HUES48 (cell line): Measurements from ENCODE around the gene OR51L1.
"Not testable (repeated sequence)": the region's sequence is repeated elsewhere in the genome, so short reads cannot be mapped to it uniquely, and the experiment has no call there.

Experiments used
- H3K27ac ChIP-seq: one replicate; pipeline ENCODE4 v1.7.0; 2013; ENCODE audit warnings: low read depth, low read length, inconsistent platforms
- H3K27me3 ChIP-seq: 2 replicates; pipeline ENCODE4 v1.6.1; 2013; ENCODE audit warnings: mild to moderate bottlenecking, low read length; ENCODE audit not compliant: control insufficient read depth, insufficient read depth
- H3K36me3 ChIP-seq: 2 replicates; pipeline ENCODE4 v1.6.1; 2013; ENCODE audit warnings: low read length; ENCODE audit not compliant: control insufficient read depth, insufficient read depth
- H3K4me1 ChIP-seq: 2 replicates; pipeline ENCODE4 v1.6.1; 2013; ENCODE audit warnings: mild to moderate bottlenecking, low read length; ENCODE audit not compliant: control insufficient read depth, insufficient read depth
- H3K4me3 ChIP-seq: 2 replicates; pipeline ENCODE4 v1.5.1; 2013; ENCODE audit warnings: mild to moderate bottlenecking, low read depth, low read length
- H3K9ac ChIP-seq: 2 replicates; pipeline ENCODE4 v1.6.1; 2013; ENCODE audit warnings: mild to moderate bottlenecking, low read depth, low read length, moderate library complexity
- H3K9me3 ChIP-seq: 2 replicates; pipeline ENCODE4 v1.6.1; 2013; ENCODE audit warnings: low read length; ENCODE audit not compliant: control insufficient read depth, insufficient read depth

OR51L1 gene

GRCh38 chr11:4994551-4994950 lies at the start of gene OR51L1:
OR51L1 (plus strand) TSS chr11:4994851; CDS start chr11:4998983, 4,132 bp downstream.
- Histone ChIP-seq H3K36me3 (no peaks in the 10 kb centered on the region), H3K4me3 (no peak within 1 kb of the TSS), H3K9me3 (no peaks in the 10 kb centered on the region), H3K27ac (no peak within 1 kb of the TSS), H3K4me1 (no peaks in the 10 kb centered on the region), H3K27me3 (no peaks in the 10 kb centered on the region), H3K9ac (no peak within 1 kb of the TSS)

GRCh38 chr11:4947505-4947904 lies 47.1 kb upstream of the OR51L1 start, which contains the start of gene OR51A4:
OR51A4 (minus strand) TSS chr11:4947605; CDS start chr11:4947100, 505 bp downstream.
- H3K4me3 ChIP-seq, result no peak within 1 kb of the TSS
- H3K9me3 ChIP-seq, result no peaks in the 10 kb centered on the region
- no peaks in the 10 kb centered on the region for H3K36me3 ChIP-seq
- H3K27ac ChIP-seq, result no peak within 1 kb of the TSS
- H3K9ac ChIP-seq, result no peak within 1 kb of the TSS
- no peaks in the 10 kb centered on the region for H3K27me3 ChIP-seq
- no peaks in the 10 kb centered on the region for H3K4me1 ChIP-seq

- H3K4me1 ChIP-seq, H3K9ac ChIP-seq, H3K36me3 ChIP-seq, H3K27ac ChIP-seq, H3K4me3 ChIP-seq, H3K9me3 ChIP-seq, H3K27me3 ChIP-seq: not testable (repeated sequence)
Observed at GRCh38 chr11:4955613-4956012, 39.0 kb upstream of the OR51L1 start, which contains the start of gene OR51A2. OR51A2 (minus strand) TSS chr11:4955713; CDS start chr11:4955713, 0 bp downstream.

- Histone ChIP-seq H3K27ac (no peak overlapping the region), H3K36me3 (no peaks in the 10 kb centered on the region), H3K27me3 (no peaks in the 10 kb centered on the region)
Observed at GRCh38 chr11:4957396-4957795, 37.3 kb upstream of the OR51L1 start.

GRCh38 chr11:4960877-4961276 lies 33.8 kb upstream of the OR51L1 start:
- Histone ChIP-seq H3K9me3 (no peaks in the 10 kb centered on the region), H3K27me3 (no peaks in the 10 kb centered on the region), H3K36me3 (no peaks in the 10 kb centered on the region), H3K9ac (no peak overlapping the region), H3K27ac (no peak overlapping the region), H3K4me3 (no peak overlapping the region), H3K4me1 (no peaks in the 10 kb centered on the region)

More at GRCh38 chr11:4957396-4957795, 37.3 kb upstream of the OR51L1 start:
- Histone ChIP-seq H3K9me3 (no peaks in the 10 kb centered on the region), H3K9ac (no peak overlapping the region), H3K4me3 (no peak overlapping the region), H3K4me1 (no peaks in the 10 kb centered on the region)

- no peak overlapping the region for H3K9ac ChIP-seq
- H3K27ac ChIP-seq, result no peak overlapping the region
- H3K4me1 ChIP-seq, result no peaks in the 10 kb centered on the region
- H3K9me3 ChIP-seq, result no peaks in the 10 kb centered on the region
- no peak overlapping the region for H3K4me3 ChIP-seq
- no peaks in the 10 kb centered on the region for H3K36me3 ChIP-seq
- H3K27me3 ChIP-seq, result no peaks in the 10 kb centered on the region
Observed at GRCh38 chr11:4962816-4963215, 31.8 kb upstream of the OR51L1 start.

- H3K9ac ChIP-seq, result no peak overlapping the region
- no peaks in the 10 kb centered on the region for H3K27me3 ChIP-seq
- no peak overlapping the region for H3K27ac ChIP-seq
- H3K4me1 ChIP-seq, result no peaks in the 10 kb centered on the region
- no peaks in the 10 kb centered on the region for H3K9me3 ChIP-seq
- H3K4me3 ChIP-seq, result no peak overlapping the region
- H3K36me3 ChIP-seq, result no peaks in the 10 kb centered on the region
Observed at GRCh38 chr11:4975436-4975835, 19.2 kb upstream of the OR51L1 start.

- no peak overlapping the region for H3K4me3 ChIP-seq
- no peaks in the 10 kb centered on the region for H3K27me3 ChIP-seq
- no peaks in the 10 kb centered on the region for H3K9me3 ChIP-seq
- H3K36me3 ChIP-seq, result no peaks in the 10 kb centered on the region
- no peak overlapping the region for H3K9ac ChIP-seq
- no peaks in the 10 kb centered on the region for H3K4me1 ChIP-seq
- H3K27ac ChIP-seq, result no peak overlapping the region
Observed at GRCh38 chr11:4979036-4979435, 15.6 kb upstream of the OR51L1 start.

- Histone ChIP-seq H3K4me3 (no peak overlapping the region), H3K9me3 (no peaks in the 10 kb centered on the region), H3K36me3 (no peaks in the 10 kb centered on the region), H3K27me3 (no peaks in the 10 kb centered on the region), H3K9ac (no peak overlapping the region), H3K27ac (no peak overlapping the region), H3K4me1 (no peaks in the 10 kb centered on the region)
Observed at GRCh38 chr11:4982678-4983077, 12.0 kb upstream of the OR51L1 start.

- Histone ChIP-seq H3K9ac (no peak overlapping the region), H3K4me3 (no peak overlapping the region), H3K27me3 (no peaks in the 10 kb centered on the region), H3K4me1 (no peaks in the 10 kb centered on the region), H3K9me3 (no peaks in the 10 kb centered on the region), H3K27ac (no peak overlapping the region), H3K36me3 (no peaks in the 10 kb centered on the region)
Observed at GRCh38 chr11:4983841-4984240, 10.8 kb upstream of the OR51L1 start.

GRCh38 chr11:4991060-4991459 lies 3.6 kb upstream of the OR51L1 start:
- no peaks in the 10 kb centered on the region for H3K4me1 ChIP-seq
- H3K36me3 ChIP-seq, result no peaks in the 10 kb centered on the region
- H3K9ac ChIP-seq, result no peak overlapping the region
- no peaks in the 10 kb centered on the region for H3K27me3 ChIP-seq
- no peak overlapping the region for H3K4me3 ChIP-seq
- H3K9me3 ChIP-seq, result no peaks in the 10 kb centered on the region
- no peak overlapping the region for H3K27ac ChIP-seq
